ENCODE data around the gene SPDEF.

Gene SPDEF

DNA sequence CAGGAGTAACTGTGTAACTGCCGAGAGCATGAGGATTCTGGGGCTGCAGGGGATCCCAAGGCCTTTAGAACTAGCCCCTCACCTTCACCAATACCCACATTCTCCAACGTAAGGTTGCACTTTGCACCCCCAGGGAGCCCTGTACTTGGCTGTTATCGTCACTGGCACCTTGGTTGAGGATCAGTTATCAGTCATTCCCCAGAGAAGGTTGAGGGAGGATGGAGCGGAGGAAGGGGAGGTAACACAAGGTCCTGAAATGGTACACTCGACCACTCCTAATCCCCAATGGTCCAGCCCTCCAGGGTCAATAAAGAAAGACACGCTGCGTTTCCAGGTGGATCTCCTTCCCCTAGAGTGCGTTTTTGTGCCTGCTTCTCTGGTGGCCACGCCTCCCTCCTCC lies 1.1 kb upstream of the SPDEF start:
- no peaks in the 10 kb centered on the region for H3F3A ChIP-seq (ENCODE audit: control insufficient read depth, insufficient read depth)
- H3K9me2 ChIP-seq (replicated peaks; ENCODE audit: control insufficient read depth, low read length) = no peaks in the 10 kb centered on the region
- no peak overlapping the region for H3K4me3 ChIP-seq (ENCODE audit: low read length)
- no peak for TF ChIP-seq CTCF (IDR thresholded peaks at IDR 0.05; ENCODE audit: low read depth, low read length, poor library complexity, severe bottlenecking)
- no peak for TF ChIP-seq EZH2phosphoT487 (IDR thresholded peaks at IDR 0.05; ENCODE audit: borderline replicate concordance, low read length)
- H3K4me1 ChIP-seq (ENCODE audit: control insufficient read depth, low read length) = no peaks in the 10 kb centered on the region
- H4K20me1 ChIP-seq (ENCODE audit: control insufficient read depth, insufficient read depth, low read depth, low read length) = no peaks in the 10 kb centered on the region
- H3K27ac ChIP-seq (ENCODE audit: low read depth, low read length) = no peak overlapping the region
- H3K4me2 ChIP-seq (ENCODE audit: low read length) = no peak overlapping the region
- no peaks in the 10 kb centered on the region for H3K79me2 ChIP-seq (ENCODE audit: control insufficient read depth, low read length)
- H3K36me3 ChIP-seq (ENCODE audit: control insufficient read depth, low read length) = no peaks in the 10 kb centered on the region
- H3K27me3 ChIP-seq (ENCODE audit: control insufficient read depth, low read length) = peaks cover 4% of the 10 kb centered on the region; the same call in 1 of the 2 replicates
- H3K9me3 ChIP-seq (ENCODE audit: control insufficient read depth, insufficient read depth, low read length) = no peaks in the 10 kb centered on the region

GRCh38 chr6:34556493-34556892 lies 364 bp upstream of the SPDEF start:
- H4K20me1 ChIP-seq (ENCODE audit: control insufficient read depth, insufficient read depth, low read depth, low read length) = no peaks in the 10 kb centered on the region
- no peaks in the 10 kb centered on the region for H3K9me2 ChIP-seq (replicated peaks; ENCODE audit: control insufficient read depth, low read length)
- no peaks in the 10 kb centered on the region for H3K9me3 ChIP-seq (ENCODE audit: control insufficient read depth, insufficient read depth, low read length)
- H3K4me2 ChIP-seq (ENCODE audit: low read length) = no peak overlapping the region
- H3K27me3 ChIP-seq (ENCODE audit: control insufficient read depth, low read length) = peaks cover 4% of the 10 kb centered on the region; the same call in 1 of the 2 replicates
- H3F3A ChIP-seq (ENCODE audit: control insufficient read depth, insufficient read depth) = no peaks in the 10 kb centered on the region
- H3K4me3 ChIP-seq (ENCODE audit: low read length) = no peak overlapping the region
- H3K4me1 ChIP-seq (ENCODE audit: control insufficient read depth, low read length) = no peaks in the 10 kb centered on the region
- TF ChIP-seq EZH2phosphoT487 (IDR thresholded peaks at IDR 0.05; ENCODE audit: borderline replicate concordance, low read length) (no peak), CTCF (IDR thresholded peaks at IDR 0.05; ENCODE audit: low read depth, low read length, poor library complexity, severe bottlenecking) (no peak)
- H3K79me2 ChIP-seq (ENCODE audit: control insufficient read depth, low read length) = no peaks in the 10 kb centered on the region
- H3K27ac ChIP-seq (ENCODE audit: low read depth, low read length) = no peak overlapping the region
- H3K36me3 ChIP-seq (ENCODE audit: control insufficient read depth, low read length) = no peaks in the 10 kb centered on the region

- Histone ChIP-seq H3F3A (ENCODE audit: control insufficient read depth, insufficient read depth) (no peaks in the 10 kb centered on the region), H3K9me2 (replicated peaks; ENCODE audit: control insufficient read depth, low read length) (no peaks in the 10 kb centered on the region), H3K9me3 (ENCODE audit: control insufficient read depth, insufficient read depth, low read length) (no peaks in the 10 kb centered on the region), H3K4me1 (ENCODE audit: control insufficient read depth, low read length) (no peaks in the 10 kb centered on the region), H3K27ac (ENCODE audit: low read depth, low read length) (no peak overlapping the region), H3K4me2 (ENCODE audit: low read length) (no peak overlapping the region), H3K4me3 (ENCODE audit: low read length) (no peak overlapping the region), H3K27me3 (ENCODE audit: control insufficient read depth, low read length) (peaks cover 8% of the 10 kb centered on the region; the same call in 1 of the 2 replicates), H4K20me1 (ENCODE audit: control insufficient read depth, insufficient read depth, low read depth, low read length) (no peaks in the 10 kb centered on the region), H3K36me3 (ENCODE audit: control insufficient read depth, low read length) (no peaks in the 10 kb centered on the region), H3K79me2 (ENCODE audit: control insufficient read depth, low read length) (no peaks in the 10 kb centered on the region)
- TF ChIP-seq CTCF (IDR thresholded peaks at IDR 0.05; ENCODE audit: low read depth, low read length, poor library complexity, severe bottlenecking) (no peak), EZH2phosphoT487 (IDR thresholded peaks at IDR 0.05; ENCODE audit: borderline replicate concordance, low read length) (no peak)
Measured at GRCh38 chr6:34555328-34555727, 801 bp downstream of the SPDEF start.

GRCh38 chr6:34555007-34555322 lies 1.2 kb downstream of the SPDEF start:
- H3K4me3 ChIP-seq (ENCODE audit: low read length) = no peak overlapping the region
- H3K79me2 ChIP-seq (ENCODE audit: control insufficient read depth, low read length) = no peaks in the 10 kb centered on the region
- H4K20me1 ChIP-seq (ENCODE audit: control insufficient read depth, insufficient read depth, low read depth, low read length) = no peaks in the 10 kb centered on the region
- no peaks in the 10 kb centered on the region for H3K9me3 ChIP-seq (ENCODE audit: control insufficient read depth, insufficient read depth, low read length)
- H3K4me2 ChIP-seq (ENCODE audit: low read length) = no peak overlapping the region
- peaks cover 8% of the 10 kb centered on the region; the same call in 1 of the 2 replicates for H3K27me3 ChIP-seq (ENCODE audit: control insufficient read depth, low read length)
- TF ChIP-seq EZH2phosphoT487 (IDR thresholded peaks at IDR 0.05; ENCODE audit: borderline replicate concordance, low read length) (no peak), CTCF (IDR thresholded peaks at IDR 0.05; ENCODE audit: low read depth, low read length, poor library complexity, severe bottlenecking) (no peak)
- H3K27ac ChIP-seq (ENCODE audit: low read depth, low read length) = no peak overlapping the region
- H3K4me1 ChIP-seq (ENCODE audit: control insufficient read depth, low read length) = no peaks in the 10 kb centered on the region
- no peaks in the 10 kb centered on the region for H3F3A ChIP-seq (ENCODE audit: control insufficient read depth, insufficient read depth)
- H3K9me2 ChIP-seq (replicated peaks; ENCODE audit: control insufficient read depth, low read length) = no peaks in the 10 kb centered on the region
- no peaks in the 10 kb centered on the region for H3K36me3 ChIP-seq (ENCODE audit: control insufficient read depth, low read length)

All from DOHH2 (cell line).